HG03575 (cell line): Measurements from ENCODE around the gene LIX1.

Source experiments
- ATAC-seq: cut with Tn5 transposase; IDR thresholded peaks from one replicate; pipeline ENCODE4 v1.9.1; 2021; ENCODE audit not compliant: unreplicated experiment, insufficient number of reproducible peaks, low FRiP score; ENCODE audit errors: extremely low read depth

LIX1 gene

DNA sequence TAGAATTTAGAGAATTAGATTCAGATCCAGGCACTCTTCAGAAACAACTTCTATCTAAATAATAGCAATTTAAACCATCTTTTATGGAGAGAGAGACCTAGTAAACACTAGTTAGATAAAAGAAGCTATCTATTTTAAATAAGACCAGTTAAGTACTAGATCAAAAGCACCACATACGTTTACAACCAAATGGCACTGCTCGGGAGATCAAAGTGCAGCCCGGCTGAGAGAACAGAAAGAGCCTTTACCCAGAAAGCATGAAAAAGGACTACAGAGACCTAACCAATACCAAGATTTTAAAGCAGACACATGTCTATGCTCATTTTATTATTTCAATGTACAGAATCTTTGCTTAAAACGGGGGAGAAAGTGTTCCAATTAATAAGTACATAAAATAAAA lies 30.8 kb downstream of the LIX1 start:
- ATAC-seq = no peak

DNA sequence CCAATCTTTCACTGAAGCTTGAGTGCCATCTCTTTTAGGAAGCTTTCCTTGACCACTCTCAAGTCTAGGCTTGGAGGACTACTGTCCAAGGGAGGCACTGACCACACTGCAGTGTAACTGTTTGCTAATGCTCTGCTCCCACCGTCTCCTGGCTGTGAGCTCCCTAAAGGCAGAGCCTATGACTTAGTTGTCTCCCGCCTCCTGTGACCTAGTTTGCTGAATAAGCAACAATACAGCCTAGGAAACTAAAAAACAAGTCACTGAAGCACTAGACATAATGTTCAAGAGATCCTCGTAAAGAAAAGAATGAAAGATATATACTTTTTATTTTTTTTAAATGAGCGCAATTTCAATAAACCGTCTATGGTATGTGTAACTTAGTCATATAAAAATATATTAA lies 31.4 kb downstream of the LIX1 start:
- ATAC-seq = no peak

DNA sequence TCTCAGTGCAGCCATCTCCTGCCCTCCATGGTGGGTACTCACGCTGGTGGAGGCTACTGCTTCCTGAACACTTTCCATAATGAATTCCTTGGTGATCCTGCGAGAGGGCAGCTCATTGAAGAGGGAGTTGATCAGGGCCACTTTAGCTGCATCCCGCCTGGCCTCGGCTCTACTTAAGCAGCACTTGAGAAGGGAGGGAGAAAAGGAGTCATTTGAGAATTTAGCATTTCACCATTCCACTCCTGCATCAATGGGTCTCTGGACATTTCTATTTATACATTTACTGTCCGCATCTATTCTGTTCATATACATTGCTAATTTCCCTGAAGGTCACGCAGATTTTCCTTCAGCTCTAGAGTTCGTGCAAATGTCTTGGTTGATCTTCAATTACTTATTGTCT lies 35.1 kb downstream of the LIX1 start:
- no peak for ATAC-seq

DNA sequence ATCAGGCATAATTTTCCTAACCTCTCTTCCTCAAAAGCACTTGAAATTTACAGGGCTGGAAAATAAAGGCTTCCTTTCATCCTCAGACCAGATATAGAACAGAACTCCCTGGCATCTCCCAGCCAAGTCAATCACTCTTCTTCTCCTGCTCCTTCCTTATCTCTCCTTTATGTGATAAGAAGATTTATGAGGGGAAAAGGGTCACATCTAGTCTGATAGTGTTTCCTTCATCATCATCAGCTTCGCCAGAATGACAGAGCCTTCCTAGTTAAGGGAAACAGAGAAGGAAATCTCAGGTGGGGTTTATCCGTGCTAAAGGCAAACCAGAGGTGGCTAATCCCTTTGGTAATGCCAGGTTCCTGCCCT lies 36.2 kb downstream of the LIX1 start:
- ATAC-seq = no peak

DNA sequence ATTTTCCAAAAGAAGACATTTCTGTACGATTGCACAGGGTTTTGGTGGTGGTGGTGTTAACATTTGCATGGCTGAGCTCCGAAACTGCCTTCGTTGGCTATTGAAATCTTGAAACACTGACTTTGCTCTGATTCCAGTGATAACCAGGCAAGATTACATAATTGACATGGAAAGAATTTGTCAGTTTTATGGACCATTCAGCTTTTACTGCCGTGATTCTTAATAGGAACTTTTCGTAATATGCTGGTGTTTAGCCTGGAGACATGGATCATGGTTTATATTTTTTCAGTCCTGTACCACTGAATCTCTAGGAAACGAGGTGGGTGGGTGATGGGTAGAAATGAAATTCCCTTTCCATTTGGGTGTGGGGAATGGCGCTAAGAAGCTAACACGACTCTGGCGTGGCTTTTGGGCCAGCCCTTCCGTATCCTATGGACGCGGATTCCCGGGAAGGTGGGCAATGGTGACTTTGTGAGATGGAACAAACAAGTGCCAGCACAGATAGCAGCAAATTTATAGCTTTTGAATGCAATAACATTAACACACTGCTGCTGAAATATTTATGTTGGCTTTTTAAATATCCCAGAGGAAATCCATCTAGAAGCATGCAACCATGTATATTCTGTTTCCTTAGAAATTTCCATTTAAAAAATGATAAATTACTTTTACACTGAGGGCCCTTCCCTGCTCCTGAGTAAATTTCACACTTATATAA lies 36.8 kb downstream of the LIX1 start:
- no peak for ATAC-seq

DNA sequence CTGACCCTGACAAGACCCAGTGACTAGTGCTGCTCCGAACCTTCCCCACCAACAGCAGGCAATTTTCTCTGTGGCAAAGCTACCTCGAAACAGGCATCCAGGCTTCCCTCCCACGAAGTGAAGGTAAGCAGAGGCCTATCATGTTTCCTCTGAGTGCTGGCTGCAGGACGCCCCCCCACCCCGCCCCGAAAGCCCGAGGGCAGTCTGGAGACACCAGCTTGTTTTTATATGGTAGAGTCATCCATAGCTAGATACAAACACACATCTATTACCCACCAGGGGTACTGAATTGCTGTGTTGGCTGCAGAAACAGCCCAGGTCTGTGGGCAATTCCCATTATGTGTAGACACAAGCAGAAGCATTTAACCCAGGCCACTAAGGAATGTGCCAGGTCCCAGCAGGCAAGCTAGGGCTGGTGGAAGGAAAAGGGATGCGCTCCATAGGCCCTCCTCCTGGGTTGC lies 40.4 kb downstream of the LIX1 start:
- no peak for ATAC-seq

DNA sequence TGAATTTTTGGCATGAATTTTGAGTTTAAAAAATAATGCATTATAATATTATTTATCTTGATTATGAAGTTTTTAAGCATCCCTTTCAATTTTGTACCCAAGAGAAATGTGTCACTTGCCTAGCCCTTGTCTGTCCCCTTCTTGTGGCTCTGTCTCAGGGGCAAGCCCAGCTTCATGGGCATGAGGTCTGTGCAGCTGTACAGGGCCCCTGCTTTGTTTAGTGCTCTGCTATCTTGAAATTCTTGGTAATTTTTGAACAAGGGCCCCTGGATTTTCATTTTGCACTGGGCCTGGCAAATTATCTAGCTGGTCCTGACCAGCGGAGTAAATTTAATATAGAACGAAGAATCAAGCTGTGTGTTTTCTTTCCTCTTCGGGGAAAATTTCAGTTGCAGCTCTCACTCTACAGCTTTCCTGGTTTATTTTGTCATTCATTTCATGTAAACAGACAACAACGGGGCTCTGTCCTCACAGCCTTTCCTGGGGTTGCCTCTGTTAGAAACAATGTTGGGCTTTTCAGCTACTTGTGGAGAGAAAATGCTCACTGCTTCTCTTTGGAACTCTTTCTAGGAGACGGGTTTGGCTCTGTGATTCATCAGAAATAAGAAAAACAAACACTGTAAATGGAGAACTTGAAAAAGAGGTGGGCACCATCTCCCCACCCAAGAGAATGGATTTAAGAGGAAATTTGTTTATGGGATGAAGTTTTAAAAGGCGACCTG lies 41.1 kb downstream of the LIX1 start:
- no peak for ATAC-seq

DNA sequence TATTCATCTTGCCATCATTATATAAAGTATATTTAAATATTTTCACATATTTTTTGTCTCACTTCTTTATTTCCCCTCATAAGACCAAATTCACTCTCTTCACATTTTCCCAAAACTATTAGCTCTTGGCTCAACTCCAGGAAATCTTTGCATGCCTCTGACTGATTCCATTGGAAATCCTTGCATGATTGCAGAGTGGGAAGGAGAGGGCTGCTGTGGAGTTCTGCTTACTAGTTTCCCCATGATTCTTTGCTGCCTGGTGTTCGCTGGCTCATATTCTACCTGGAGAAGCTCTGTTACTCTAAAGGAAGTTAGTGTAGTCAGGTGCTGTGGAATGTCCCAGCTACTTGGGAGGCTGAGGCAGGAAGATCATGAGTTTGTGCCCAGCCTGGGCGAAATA lies 41.9 kb downstream of the LIX1 start:
- ATAC-seq = no peak

DNA sequence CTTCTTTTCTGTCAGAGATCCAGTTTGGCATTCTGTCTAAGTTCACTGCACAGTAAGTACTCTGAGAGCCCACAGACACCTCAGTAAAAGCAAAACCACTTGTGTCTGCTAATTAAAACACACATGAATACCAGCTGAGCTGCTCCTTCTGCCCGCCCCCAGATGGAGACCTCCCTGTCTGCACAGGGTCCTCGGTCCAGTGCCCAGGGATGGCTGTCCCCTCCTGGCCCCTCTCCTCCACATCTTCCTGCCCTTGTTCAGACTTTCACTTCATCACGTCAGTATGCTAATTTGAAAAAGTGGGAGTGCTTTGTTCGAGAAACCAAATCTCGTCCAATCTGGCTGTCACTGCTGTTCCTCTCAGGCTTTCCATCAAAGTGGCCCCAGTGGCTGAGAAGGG lies 43.5 kb downstream of the LIX1 start:
- no peak for ATAC-seq

DNA sequence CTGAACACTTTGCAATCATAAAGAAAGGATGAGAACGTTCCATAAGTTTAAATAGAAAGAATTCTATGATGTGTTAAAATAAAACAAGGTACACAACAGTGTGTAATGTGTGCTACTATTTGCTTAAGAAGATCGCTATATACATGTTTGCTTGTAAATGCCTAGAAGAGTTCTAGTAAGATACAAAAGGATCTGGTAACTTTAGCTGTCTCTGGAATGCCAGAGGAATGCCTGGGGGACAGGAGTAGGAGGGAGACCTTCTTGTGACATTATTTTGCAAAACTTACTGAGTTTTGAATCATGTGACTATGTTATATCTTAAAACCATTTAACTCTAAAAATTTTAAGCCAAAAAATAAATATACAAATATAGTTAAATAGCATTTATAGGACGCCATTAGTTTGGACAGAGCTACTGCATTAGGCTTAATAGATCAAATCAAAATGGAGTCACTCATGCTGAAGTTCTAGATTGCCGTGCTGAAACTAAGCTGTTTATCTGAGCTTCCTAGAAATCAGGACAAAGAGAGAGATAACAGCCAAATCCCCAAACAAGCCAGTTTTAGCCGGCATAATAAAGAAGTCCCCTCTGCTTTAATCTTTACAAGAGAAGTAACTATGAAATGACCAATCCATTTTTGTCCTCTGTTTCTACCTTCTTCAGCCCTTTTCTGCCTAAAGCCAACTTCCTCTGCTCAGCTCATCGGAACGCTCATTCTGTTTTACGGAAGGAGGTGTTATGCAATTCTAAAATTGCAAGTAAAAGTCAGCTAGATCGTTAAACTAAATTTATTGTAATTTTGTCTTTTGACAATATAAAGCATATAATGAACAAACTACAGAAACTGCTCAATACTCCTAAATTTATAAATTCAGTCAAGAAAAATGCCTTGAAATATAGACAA lies 44.8 kb downstream of the LIX1 start:
- no peak for ATAC-seq

DNA sequence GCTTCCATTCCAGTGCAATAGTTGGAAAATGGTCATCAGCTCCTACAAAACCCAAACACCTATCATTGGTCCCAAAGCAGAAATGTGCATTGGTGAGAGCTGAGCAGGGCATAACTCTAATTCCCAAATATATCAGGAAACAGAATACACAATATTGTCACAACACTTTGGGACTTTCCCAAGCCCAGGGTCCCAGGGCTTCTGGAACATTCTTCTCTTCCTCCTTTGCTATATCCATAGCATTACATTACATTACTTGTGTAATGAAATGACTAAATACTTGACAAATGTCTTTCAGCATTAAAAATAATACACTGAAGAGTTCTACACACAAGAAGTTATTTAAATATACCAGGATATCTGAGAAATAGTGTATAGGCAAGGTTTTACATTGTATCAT lies 45.6 kb downstream of the LIX1 start:
- ATAC-seq = no peak

DNA sequence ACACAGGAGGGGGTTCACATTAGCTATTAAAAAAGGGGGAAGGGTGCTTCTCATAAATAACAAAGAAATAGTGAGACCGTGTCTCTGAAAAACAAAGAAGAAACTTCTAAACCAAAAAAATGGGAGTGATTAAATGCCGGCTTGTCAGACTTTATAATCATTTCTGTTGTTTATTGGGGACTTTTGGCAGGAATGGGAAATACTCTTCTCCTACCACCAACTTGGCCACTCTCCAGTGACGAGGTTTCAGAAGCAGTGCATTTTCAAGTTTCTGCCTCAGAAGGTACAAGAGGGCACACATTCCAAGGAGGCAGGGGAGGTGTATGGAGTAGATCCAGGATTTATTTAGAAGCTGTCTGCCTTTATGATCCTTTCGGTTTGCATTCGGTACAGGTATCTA lies 46.2 kb downstream of the LIX1 start:
- ATAC-seq = no peak

DNA sequence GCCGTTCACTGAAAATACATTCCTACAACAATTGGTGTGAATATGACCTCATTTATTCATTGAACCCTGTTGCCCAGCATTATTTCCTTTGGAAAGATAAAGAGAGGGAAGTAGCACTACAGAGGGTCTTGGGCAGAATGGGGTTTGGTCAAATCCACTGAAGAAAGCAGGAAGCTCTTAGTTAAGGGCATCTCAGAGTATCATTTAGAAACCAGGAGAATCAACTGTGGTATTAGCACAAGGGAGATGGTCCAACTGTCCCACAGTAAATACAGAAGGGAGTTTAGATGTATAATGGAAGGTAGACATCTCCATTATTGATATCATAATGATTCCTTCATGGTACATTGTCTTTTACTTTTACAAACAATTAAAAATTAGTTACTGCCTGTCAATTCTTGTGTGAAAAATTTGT lies 47.1 kb downstream of the LIX1 start:
- peak; percentile 5 for ATAC-seq

DNA sequence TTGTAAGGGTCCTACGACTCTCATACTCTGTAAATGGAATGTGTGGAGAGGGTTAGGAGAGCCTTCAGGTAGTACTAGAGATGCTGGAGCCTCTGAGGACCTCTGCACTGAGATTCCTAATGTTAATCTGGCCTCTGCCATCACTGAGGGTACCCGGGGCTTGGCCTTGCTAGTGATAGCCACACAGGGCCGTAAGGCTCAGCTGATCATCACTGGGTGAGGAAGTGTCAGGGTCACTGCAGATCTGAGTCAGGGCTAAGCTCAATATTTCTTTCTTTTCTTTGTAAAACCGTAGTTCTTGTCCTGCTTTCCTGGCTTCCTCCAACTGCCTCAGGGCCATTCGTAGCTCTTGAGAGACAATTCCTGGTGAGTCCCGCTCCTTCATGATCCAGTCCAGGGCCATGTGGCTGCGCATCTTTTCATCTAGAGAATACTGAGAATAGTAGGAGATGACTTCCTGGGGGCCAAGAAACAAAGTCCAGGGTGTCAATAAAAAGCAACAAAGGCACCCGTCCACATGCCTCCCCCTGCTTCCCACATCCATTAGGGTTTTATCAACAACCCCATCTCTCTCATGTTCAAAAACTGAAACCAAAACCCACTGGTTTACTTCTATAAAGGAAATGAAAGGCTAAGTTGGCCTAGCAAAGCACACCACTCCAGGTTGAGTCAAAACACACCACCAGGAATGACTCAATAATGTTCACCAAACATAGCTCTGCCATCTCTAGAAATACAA lies 47.7 kb downstream of the LIX1 start:
- peak; percentile 94 for ATAC-seq

DNA sequence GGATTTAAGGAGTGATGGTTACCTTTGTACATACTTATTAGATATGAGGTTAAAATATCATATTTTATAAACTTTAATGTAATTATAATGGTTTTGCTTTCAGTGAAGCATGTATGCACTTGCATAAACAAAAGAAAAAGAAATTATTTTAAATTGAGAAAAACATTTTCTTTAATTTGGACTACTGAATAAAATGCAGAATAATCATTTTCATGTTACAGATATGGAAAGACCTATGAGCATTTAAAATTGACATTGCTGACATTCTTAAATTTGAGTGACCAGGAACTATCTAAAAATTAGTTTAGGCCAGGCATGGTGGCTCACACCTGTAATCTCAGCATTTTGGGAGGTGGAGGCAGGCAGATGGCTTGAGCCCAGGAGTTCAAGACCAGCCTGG lies 49.2 kb downstream of the LIX1 start:
- no peak for ATAC-seq

DNA sequence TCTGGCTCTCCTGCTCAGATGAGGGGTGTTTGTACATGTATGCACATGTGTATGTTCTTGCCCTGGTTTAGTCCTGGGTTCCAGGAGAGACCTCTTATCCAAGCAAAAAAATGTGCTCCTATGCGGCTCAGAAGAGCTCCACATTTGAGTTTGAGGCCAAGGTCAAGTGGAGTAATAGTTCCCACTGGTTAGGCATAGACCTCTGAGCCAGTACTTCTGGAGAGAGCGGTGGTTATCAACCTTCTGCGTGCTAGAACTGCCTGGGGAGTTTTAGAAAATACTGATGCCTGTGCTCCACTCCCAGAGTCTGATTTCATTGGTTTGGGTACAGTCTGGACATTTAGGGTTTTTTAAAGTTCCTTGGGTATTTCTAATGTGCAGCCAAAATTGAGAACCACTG lies 51.5 kb downstream of the LIX1 start:
- ATAC-seq = no peak

DNA sequence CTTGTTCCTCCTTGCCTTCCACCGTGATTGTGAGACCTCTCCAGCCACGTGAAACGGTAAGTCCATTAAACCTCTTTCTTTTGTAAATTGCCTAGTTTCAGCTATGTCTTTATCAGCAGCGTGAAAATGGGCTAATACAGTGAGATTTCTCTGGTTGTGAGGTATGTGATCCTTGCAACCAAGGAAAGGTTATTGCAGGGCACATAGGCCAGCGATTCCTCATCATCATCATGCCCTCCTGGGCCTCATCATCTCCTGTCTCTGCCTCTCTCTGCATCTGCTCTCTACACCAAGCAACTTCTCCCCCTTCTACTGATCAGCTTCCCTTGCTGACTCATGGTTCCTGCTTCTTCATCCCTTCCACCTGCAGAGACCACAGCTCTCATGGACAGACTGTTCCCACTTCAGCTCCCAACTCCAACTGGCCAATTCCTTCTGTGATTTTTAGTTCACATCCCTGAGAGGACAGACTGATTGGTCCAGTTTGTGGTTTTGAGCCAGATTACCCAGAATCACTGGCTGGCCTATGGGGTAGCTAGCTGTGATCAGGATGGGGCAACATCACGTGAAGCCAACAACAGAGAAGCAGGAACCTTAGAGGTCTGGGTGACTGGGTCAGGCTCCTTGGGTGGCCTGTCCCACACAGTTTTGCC lies 53.1 kb downstream of the LIX1 start:
- no peak for ATAC-seq

DNA sequence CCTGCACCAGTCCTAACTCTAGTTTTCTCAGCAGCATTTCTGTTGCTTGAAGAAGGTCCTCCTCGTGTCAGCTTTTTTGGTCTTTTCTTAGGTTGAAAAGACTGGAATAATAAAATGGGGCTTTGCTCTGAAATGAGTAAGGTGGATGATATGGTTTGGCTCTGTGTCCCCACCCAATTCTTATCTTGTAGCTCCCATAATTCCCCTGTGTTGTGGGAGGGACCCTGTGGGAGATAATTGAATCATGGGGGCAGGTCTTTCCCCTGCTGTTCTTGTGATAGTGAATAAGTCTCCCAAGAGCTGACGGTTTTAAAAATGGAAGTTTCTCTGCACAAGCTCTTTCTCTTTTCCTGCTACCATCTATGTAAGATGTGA lies 53.6 kb downstream of the LIX1 start:
- ATAC-seq = no peak

DNA sequence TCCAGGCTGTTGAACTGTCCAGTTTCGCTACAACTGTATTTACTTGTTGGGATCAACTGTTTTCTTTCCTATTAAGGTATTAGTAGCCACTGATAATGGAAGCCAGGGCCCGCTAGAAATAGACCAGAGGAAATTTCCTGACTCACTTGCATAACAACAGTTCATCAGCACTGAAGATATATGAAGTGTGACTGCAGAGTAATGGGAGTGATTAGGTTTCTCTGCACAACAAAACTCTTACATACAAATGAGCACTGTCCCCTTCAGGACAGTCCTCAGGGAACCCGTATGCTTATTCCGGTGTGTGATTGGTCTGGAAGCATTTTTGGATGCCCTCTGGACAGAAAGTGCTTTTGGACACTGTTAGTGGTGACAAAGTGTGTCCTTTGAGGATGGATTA lies 55.3 kb downstream of the LIX1 start:
- ATAC-seq = no peak
